Activated CD8-positive, alpha-beta memory T cell treated with anti-CD3 and anti-CD28 coated beads for 48 hours (primary cell): ENCODE measurements around the gene ACP6.
"Not testable (repeated sequence)": the region's sequence is repeated elsewhere in the genome, so short reads cannot be mapped to it uniquely, and the experiment has no call there.

Source experiments
- DNase-seq, 3 experiments: peaks; one replicate each; pipeline ENCODE4 v3.0.0-alpha.2; 2020; ENCODE audit warnings: low read depth in 2 of 3, low spot score in 2 of 3

ACP6 gene

DNA sequence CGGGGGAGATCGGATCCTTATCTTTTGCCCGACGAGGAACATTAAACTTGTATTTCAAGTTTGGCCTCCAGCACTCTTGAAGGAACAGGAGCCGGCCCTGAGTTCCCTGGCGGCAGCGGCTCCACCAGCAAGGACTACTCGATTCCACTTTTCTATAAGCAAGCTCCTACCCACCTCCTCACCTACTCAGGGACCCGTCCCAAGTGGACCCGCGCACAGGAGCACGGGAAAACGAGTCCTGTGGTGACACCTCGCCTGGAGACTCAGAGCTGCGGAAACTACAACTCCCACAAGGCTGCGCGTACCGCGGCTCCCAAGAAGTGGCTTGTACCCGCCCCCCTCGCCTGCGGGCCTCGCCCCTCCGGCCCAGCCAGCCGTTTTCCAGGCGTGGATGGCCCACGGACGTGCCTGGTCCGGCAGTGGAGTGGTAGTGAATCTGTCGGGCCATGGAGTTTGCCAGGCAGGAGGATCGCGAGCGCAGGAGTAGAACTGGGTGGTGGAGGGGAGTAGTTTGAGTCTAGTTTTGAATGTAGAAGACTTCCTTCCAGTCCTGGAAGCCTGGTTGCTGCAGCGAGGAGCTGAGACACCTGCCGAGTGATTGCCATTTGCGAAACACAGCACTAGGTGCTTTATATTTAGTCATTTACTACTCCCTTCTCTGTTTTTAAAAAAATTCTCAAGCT, at the start of gene ACP6:
TSS of gene ACP6 (minus strand) at position 206 of the 683 bp plus-strand sequence. CDS start 476 bp downstream, outside the sequence.
- DNase-seq: peak; percentile 63 to 71 (median 65)

DNA sequence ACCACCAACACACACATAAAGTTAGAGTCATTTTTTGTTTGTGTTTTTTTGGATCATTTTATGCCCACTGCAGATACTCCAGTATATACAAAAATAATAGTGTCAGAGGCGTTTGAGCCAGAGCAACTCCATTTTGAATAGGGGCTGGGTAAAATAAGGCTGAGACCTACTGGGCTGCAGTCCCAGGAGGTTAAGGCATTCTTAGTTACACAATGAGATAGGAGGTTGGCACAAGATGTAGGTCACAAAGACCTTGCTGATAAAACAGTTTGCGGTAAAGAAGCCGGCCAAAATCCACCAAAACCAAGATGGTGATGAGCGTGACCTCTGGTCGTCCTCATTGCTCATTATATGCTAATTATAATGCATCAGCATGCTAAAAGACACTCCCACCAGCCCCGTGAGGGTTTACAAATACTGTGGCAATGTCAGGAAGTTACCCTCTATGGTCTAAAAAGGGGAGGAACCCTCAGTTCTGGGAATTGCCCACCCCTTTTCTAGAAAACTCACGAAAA, 49.4 kb upstream of the ACP6 start:
- DNase-seq: no peak

DNA sequence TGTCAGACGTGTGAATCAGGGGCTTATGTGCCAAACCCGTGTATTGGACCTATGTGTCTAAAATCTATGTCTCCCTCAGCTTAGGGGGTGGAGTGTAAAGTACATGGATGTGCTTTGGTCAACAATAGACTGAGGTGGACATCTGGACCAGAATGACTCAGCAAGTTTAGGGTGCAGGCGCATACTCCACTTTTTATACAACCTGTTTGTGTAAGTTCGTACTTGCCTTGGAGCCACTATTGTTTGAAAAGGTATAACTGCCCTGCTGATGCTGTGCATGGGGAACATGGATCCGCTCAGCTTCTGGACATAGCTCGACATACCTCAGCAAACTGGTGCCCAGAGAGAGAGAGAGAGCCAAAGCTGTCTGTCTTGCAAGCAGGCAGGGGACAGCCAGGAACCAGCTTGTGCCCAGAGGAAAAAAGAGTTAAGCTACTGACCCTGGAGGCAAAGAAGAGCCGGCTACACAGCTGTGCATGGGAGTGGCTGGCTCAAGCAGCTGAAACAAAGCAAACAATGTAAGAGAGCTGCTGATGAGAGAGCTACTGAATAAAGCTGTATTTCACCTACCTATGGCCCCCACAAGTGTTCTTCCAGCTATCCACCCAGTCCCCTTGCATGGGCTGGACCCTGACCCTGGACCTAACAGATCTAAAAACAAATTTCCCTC, 48.8 kb upstream of the ACP6 start:
- DNase-seq: no peak

DNA sequence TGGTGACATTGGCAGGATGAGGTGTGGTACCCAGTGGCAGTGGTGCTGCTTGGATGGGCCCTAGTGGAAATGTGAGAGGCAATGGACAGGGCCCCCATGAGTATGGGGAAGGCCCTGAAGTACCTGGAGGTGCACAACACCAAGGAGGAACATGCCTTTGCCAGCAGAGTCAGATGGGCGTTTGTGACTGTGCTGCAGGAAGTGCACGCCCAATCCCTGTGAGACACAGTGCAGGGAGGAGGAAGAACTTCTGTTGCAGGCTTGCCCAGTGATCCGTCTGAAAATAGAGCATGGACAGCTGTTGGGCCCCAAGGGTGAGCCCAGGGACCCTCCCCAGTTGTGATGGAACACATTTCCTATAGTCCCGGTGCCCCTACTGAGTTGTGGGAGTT, 47.4 kb upstream of the ACP6 start:
- DNase-seq: no peak

DNA sequence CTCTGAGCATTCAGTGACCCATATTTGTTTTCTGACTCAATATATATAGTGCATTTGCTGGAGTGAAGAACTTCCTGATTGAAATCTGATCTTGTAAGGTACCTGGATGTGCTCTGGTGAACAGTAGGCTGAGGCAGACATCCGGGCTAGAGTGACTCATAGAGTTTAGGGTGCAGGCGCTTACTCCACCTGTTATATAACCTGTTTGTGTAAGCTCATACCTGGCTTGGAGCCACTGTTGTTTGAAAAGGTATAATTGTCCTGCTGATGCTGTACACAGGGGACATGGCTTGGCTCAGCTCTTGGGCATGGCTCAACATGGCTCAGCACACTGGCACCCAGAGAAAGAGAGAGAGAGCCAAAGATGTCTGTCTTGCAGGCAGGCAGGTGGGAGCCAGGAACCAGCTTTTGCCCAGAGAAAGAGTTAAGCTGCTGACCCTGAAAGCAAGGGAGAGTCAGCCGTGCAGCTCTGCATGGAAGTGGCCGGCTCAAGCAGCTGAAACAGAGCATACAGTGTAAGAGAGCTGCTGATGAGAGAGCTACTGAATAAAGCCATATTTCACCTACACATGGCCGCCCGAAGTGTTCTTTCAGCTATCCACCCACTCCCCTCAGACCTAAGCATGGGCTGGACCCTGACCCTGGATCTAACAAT, 46.9 kb upstream of the ACP6 start:
- no peak for DNase-seq

DNA sequence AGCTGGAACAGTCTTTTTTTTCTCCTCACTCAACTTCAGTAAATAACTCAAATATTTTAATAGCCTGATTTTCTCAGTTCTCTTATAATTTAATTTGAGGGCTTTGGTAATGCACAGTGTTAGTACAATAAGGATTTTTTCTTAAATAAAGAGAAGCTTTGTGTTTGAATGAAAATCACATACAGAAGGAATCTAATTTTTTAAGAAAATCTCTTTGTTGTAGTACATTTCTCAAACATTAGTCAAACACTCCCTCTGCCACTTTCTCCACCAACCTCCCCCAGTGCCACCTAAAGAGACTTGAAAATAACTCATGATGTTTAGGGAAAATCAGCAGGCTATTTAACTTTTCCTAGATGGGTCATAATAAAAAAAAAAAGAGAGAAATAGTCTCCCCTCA, 42.3 kb upstream of the ACP6 start:
- DNase-seq: no peak

DNA sequence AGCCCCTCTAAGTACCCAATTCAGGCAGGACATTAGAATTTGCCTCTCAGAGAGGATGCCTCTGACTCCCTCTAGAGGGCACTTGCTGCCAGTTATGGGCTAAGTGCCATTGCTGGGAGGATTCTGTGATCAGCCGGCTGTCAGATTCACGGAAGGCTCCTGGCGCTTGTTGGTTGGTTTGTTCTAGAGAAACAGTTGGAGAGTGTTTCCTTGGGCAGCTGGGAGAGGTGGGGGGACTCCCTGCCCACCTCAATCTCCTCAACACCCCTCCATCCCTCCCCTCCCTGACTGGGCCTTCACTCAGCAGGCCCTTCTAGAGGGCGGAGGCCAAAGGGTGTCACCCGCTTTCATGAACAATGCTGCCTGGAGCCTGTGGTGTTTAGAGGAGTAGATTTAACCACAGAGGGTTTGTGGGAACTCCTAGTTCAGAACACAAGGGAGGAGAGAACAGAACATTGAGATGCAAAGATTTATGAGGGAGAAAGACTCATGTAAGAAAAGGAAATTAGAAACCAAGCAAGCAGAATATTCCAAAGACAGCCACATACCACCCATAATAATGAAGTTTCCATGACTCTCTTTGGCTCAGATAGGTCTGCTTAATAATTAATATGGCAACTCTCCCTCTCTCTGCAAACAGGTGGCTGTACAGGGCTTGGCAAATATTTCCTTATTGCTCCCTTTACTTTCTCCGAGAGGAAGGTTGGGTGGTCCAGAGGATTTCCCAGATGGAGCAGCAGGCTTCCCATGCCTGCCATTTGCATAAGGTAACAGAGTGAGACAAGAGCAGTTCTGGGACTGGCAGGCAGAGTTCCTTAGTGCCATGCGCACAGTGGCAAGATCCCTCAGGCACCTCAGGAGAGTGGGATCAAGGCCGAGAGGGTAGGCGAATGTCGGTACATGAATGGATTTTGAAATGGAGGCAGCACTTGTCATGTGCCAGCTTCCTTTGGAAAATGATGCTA, 30.0 kb upstream of the ACP6 start:
- DNase-seq: peak in 2 of 3 experiments; percentile 9 to 10

DNA sequence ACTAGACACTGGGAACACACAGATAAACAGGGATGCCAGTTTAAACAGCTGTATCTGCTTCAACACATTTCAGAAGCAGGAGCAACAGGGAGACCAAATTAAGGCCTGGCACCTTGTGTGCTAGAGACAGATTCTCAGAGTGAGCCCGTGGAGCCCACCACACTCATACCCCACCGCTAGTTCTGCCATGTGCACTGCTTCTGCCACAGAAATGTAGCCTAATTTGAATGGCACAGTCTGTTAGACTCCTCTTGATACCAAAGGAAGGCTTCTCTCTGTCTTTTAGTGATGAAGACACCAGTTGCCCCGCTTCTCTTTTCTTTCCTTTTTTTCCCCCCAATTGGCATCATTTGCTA, 29.3 kb upstream of the ACP6 start:
- DNase-seq: no peak

DNA sequence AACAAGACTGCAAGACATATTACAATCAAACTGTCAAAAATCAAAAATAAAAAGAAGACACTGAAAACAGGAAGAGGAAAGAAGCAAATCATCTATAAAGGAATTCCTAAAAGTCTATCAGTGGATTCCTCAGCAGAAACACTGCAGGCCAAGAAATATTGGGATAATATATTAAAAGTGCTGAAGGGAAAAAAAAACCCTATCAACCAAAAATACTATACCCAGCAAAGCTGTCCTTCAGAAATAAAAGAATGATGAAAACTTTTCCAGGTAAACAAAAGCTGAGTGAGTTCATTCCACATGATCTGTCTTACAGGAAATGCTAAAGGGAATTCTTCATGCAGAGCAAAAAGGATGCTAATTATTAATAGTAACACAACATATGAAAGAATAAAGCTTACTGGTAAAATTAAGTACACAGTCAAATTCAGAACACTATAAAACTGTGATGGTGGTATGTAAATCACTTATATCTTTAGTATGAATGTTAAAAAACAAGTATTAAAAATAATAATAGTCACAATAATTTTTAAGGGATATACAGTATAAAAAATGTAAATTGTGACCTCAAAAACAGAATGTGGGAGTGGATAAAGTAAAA, 12.9 kb upstream of the ACP6 start:
- no peak for DNase-seq

DNA sequence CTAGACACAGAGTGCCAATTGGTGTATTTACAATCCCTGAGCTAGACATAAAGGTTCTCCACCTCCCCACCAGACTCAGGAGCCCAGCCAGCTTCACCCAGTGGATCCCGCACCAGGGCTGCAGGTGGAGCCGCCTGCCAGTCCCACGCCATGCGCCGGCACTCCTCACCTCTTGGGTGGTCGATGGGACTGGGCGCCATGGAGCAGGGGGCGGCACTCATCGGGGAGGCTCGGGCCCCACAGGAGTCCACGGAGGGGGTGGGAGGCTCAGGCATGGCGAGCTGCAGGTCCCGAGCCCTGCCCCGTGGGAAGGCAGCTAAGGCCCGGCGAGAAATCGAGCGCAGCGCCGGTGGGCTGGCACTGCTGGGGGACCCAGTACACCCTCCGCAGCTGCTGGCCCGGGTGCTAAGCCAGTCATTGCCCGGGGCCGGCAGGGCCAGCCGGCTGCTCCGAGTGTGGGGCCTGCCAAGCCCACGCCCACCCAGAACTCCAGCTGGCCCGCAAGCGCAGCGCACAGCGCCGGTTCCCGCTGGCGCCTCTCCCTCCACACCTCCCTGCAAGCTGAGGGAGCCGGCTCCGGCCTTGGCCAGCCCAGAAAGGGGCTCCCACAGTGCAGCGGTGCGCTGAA, 10.4 kb upstream of the ACP6 start:
- not testable (repeated sequence) for DNase-seq

DNA sequence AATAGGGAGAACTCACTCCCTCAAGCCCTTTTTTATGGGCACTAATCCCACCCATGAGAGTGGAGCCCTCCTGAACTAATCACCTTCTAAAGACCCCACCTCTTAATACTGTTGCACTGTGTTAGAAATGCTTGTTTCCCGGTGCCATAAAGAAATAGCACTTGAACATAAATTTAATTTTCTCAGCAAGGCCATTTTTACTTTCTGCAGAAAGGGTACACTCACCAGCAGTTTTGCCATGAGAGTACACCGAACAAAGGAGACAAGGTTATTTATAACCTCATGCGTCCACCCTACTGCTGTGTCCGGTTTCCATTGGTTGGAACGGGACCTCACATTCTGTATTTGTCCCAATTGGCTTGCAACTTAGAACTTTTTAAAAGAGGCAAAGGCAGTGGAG, 7.4 kb upstream of the ACP6 start:
- not testable (repeated sequence) for DNase-seq

DNA sequence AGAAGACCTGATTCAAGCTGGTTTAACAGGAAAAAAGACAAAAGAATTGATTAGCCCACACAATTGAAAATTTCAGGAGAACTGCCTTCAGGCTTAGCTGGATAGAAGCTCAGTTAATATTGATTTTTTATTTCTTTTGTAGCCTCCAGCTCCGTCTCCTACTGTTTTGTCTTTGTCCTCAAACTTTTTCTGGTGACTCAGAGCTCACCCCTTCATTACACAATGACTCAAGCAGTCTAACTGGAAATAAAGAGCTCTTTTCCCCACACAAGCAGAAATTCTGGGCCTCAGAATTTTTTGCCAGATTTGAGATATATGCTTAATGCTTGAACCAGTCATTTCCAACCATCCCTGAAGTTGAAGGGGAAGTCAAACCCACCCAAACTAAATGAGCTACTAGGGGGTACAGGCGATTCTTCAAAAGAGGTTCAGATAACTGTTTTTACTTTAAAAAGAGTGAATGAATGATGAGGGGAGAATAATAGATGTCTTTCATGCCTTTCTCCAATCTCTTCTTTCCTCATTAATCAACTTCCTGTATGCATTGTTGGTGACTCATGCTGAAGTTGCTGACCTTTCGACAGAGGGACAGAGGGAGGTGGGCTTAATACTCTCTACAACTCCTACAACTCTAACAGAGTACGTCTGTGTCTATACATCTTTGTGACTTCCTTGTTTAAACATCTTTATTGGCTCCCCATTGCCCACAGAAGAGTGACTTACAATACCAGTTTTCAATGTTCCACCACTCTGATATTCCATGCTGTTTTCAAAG, 6.2 kb upstream of the ACP6 start:
- DNase-seq: no peak

DNA sequence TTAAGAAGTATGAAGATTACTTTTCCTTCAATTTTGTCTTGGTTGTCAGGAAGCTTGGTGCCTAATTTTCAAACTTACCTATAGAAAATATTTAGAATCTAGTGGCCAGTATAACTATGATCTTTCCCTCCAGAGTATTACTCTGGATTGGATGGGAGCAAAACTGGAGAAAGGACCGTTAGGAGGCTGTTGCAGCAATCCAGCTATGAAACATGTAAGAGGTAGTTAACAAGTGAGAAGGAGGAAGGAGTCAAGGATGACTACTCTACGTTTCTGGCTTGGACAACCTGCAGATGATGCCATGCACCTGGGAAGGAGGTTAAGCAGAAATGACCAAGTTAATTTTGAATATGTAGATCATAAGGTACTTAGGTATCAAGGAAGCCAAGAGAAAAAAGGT, 3.5 kb upstream of the ACP6 start:
- no peak for DNase-seq

DNA sequence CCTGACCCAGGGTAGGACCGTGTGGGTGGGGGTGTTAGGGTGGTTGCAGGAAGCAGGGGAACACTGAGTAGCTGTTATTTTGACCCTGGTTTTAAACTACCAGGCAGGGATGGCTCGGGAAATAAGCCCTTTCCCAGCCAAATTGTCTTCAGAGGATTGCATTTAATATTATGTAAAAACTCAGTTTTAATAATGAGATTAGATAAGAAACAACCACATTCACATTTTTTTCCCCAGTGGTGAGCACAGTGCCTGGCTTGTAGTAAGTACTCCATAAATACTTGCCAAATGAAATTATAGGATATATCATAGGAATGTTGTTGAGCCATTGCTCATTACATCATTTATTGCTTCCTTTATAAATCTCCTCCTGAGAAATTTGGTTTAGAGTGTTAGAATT, 3.1 kb upstream of the ACP6 start:
- DNase-seq: no peak

DNA sequence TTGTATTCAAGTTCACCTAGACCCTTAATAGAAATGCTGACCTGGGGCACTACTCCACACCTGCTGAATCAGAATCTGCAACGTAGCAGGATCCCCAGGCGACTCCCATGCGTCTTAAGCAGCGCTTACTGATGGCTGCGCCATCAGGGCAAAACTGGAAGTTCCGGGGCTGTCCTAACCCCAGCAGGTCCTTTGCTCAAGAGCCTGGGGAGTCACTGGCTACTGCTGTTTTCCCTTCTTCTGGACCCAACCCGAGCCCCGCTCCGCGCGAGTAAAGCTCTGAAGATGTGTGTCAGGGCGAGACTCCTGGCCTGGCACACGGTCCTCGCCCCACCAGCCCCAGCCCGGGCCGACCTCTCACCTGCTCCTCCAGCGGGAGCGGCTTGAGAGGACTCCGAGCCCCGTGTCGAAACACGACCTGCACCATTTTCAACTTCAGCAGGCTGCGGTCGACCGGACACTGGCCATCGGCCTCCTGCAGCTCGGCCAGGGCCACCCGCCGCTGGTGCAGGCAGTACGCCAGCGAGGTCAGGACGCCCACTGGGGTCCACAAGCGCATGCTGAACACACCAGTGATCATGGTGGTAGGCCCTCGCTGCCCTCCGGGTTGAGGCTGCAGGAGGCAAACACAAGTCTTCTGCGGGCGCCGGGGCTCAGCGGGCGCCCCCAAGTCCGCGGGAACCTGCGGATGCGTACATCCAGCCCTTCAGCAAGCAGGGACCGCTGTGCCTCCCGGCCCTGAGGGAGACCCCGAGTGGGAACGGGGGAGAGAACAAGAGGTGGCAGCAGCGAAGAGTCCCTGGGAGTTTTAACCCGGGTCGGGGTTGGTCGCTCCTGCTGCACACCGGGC, 630 bp downstream of the ACP6 start:
- peak; percentile 6 to 32 (median 19) for DNase-seq

DNA sequence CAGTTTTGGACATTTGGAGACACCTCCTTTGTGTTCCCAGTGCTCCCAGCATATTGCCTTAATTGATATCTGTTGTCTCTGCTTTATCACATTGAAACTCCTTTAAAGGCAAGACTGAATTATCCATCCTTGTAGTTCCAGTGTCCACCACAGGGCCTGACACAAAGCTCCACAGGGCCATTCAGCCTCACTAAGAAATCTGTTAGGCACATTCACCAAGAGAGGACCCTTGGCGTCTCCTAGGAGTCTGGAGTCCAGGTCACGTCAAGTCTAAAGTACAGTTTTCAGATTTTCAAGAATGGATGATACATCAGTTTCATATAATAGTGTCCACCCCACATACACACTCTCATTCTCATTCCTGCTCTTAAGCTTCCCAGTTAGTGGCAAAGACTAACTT, 4.8 kb downstream of the ACP6 start:
- DNase-seq: no peak

DNA sequence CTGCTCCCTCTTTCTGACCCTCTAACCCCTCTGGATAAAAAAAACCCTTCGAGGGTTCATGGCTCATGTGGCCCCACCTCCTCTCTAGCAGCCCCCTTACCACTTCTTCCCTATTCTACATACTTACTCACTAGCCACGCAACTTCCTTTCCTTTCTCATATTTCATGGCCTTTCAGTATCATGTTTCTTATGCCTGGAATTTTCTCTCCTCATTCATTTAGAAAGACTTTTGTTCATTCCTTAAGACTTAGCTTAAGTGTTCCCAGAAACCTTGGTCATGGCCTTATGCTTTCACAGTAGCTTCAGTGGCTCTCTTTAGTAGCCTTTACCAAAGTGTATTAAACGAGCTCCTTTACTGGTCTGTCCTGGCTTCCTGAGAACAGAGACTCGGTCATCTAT, 6.1 kb downstream of the ACP6 start:
- no peak for DNase-seq

DNA sequence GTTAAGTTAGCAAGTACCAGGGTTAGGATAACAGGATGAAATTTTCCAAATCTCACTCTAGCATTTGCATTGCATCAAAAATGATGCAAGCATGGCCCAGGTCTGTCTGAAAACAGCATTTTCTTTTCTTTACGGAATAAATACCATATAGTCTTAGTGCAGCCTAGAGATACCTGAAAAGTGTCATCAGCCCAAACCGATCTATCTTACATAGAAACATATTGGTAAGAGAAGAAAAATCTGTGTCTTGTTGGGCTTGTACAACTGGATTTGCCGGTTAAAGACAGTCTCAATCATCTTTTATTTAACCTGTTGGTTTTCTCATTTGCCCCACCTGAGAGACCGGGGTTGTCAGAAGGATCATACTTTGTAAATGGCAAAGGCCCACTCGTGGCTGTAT, 15.8 kb downstream of the ACP6 start:
- DNase-seq: no peak

DNA sequence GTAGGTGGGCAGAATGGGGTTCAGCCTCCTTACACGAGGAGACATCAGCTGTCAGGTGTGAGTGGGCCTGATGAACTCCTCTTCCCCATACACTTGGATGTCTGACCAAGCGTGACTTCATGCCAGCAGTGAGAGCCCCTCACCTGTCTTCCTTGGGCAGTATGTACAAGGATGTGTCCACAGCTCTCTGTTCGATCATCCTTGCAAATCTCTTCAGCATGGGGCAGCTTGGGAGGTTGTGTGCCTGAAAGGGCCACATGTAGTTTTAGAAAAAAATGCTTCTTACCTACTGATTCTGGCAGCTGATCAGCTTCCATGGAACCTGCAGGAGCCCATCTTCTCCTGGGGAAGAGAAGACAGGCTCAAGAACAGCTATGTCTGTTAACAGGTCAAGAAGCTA, 18.0 kb downstream of the ACP6 start:
- no peak for DNase-seq
